CD14-positive monocyte (primary cell): Measurements from ENCODE around the gene EYA3. TPM values are rescaled to one million over a fixed set of nuclear protein-coding genes. Genes with fewer than 3 reads are reported as not detected.

Experiments
- DNase-seq, 3 donors: peaks; one replicate each; pipeline ENCODE4 v3.0.0-alpha.2; 2011 to 2022
- H2AFZ ChIP-seq: 2 replicates; pipeline ENCODE4 v1.6.0; 2012; ENCODE audit warnings: mild to moderate bottlenecking, low read depth, low read length, inconsistent platforms; ENCODE audit not compliant: insufficient read depth, poor library complexity, severe bottlenecking
- H3K27ac ChIP-seq, 2 donors: 1 replicate in 1 of 2; 2 replicates in 1 of 2; pipeline ENCODE4 v1.5.1; 2012 to 2013; ENCODE audit warnings: low read length in 2 of 2, control low read depth in 1 of 2, inconsistent platforms in 1 of 2, low read depth in 1 of 2, mild to moderate bottlenecking in 1 of 2
- H3K27me3 ChIP-seq, 2 donors: one replicate each; pipeline versions ENCODE4 v1.6.0 to v1.6.1; 2011 to 2013; ENCODE audit warnings: low read length in 2 of 2; ENCODE audit not compliant: control insufficient read depth in 2 of 2, insufficient read depth in 2 of 2
- H3K36me3 ChIP-seq, 2 donors: replicated peaks in 1 of 2; 1 replicate in 1 of 2; 2 replicates in 1 of 2; pipeline versions ENCODE4 v1.5.1 to v1.6.1; 2012 to 2013; ENCODE audit warnings: low read length in 2 of 2, control low read depth in 1 of 2, inconsistent platforms in 1 of 2, mild to moderate bottlenecking in 1 of 2; ENCODE audit not compliant: insufficient read depth in 2 of 2, control insufficient read depth in 1 of 2
- H3K4me1 ChIP-seq, 2 donors: 1 replicate in 1 of 2; 2 replicates in 1 of 2; pipeline versions ENCODE4 v1.5.1 to v1.6.1; 2012 to 2013; ENCODE audit warnings: low read length in 2 of 2, control low read depth in 1 of 2, inconsistent platforms in 1 of 2, mild to moderate bottlenecking in 1 of 2, moderate library complexity in 1 of 2; ENCODE audit not compliant: insufficient read depth in 2 of 2, control insufficient read depth in 1 of 2
- H3K4me2 ChIP-seq: replicated peaks from 2 replicates; pipeline ENCODE3; 2012; ENCODE audit warnings: low read length, moderate library complexity, mild to moderate bottlenecking; ENCODE audit not compliant: poor library complexity, severe bottlenecking; ENCODE audit errors: extremely low read depth
- H3K4me3 ChIP-seq, 3 experiments: fragments of 200-600 bp in 1 of 3; sonication (generic) in 1 of 3; replicated peaks in 1 of 3; 1 replicate in 2 of 3; 2 replicates in 1 of 3; pipeline ENCODE4 v1.5.1; 2011 to 2013; ENCODE audit warnings: low read length in 3 of 3, mild to moderate bottlenecking in 3 of 3, control low read depth in 2 of 3, low read depth in 2 of 3, inconsistent platforms in 1 of 3, moderate library complexity in 1 of 3
- H3K79me2 ChIP-seq: 2 replicates; pipeline ENCODE4 v1.6.0; 2012; ENCODE audit warnings: mild to moderate bottlenecking, control low read depth, inconsistent platforms, low read length, moderate library complexity; ENCODE audit not compliant: insufficient read depth
- H3K9ac ChIP-seq: 2 replicates; pipeline ENCODE4 v1.6.0; 2017; ENCODE audit warnings: low read length, mild to moderate bottlenecking; ENCODE audit not compliant: insufficient read depth, poor library complexity, severe bottlenecking
- H3K9me3 ChIP-seq, 2 donors: replicated peaks in 1 of 2; 1 replicate in 1 of 2; 2 replicates in 1 of 2; pipeline versions ENCODE4 v1.5.1 to v1.6.1; 2012 to 2013; ENCODE audit warnings: low read length in 2 of 2, control low read depth in 1 of 2; ENCODE audit not compliant: control insufficient read depth in 1 of 2, insufficient read depth in 1 of 2
- H4K20me1 ChIP-seq: 2 replicates; pipeline ENCODE4 v1.6.0; 2012; ENCODE audit warnings: mild to moderate bottlenecking, low read length, control low read depth, moderate library complexity; ENCODE audit not compliant: insufficient read depth
- H3K27ac Mint-ChIP-seq, 7 donors: one replicate each; pipeline ENCODE4 v1.8.0; 2020; ENCODE audit warnings: mild to moderate bottlenecking in 7 of 7, mixed read lengths in 7 of 7, moderate library complexity in 6 of 7, inconsistent platforms in 2 of 7
- H3K27me3 Mint-ChIP-seq, 3 donors: one replicate each; pipeline ENCODE4 v1.8.0; 2021 to 2022; ENCODE audit warnings: low read depth in 3 of 3, mild to moderate bottlenecking in 3 of 3, mixed read lengths in 3 of 3, moderate library complexity in 3 of 3, inconsistent platforms in 1 of 3
- H3K36me3 Mint-ChIP-seq, 2 donors: one replicate each; pipeline ENCODE4 v1.8.0; 2020; ENCODE audit warnings: mixed read lengths in 2 of 2, inconsistent platforms in 1 of 2, mild to moderate bottlenecking in 1 of 2
- H3K4me1 Mint-ChIP-seq: one replicate; pipeline ENCODE4 v1.8.0; 2020; ENCODE audit warnings: mild to moderate bottlenecking, mixed read lengths
- H3K4me3 Mint-ChIP-seq, 2 donors: one replicate each; pipeline ENCODE4 v1.8.0; 2020; ENCODE audit warnings: mild to moderate bottlenecking in 2 of 2, mixed read lengths in 2 of 2, moderate library complexity in 1 of 2
- H3K9me3 Mint-ChIP-seq, 7 donors: one replicate each; pipeline ENCODE4 v1.8.0; 2020 to 2022; ENCODE audit warnings: mixed read lengths in 7 of 7, mild to moderate bottlenecking in 6 of 7, moderate library complexity in 6 of 7, inconsistent platforms in 2 of 7
- WGBS: methylation state at CpG from one replicate; pipeline ENCODE4 v1.1.5; 2013; ENCODE audit warnings: missing lambda C conversion rate; ENCODE audit not compliant: insufficient coverage; 5-methylcytosine and 5-hydroxymethylcytosine counted together
- intact Hi-C, 2 donors: fragments of 100-400 bp; cut with micrococcal nuclease; formaldehyde crosslinking; loops; one replicate each; pipeline versions ENCODE4 v1.15.0 to v1.15.1; 2023
- polyA plus RNA-seq, 3 donors: library from polyadenylated mRNA; depleted of rRNA in 1 of 3; unstranded in 2 of 3; stranded (reverse) in 1 of 3; fragments of 300-500 nt in 2 of 3; fragments of >200 nt in 1 of 3; fragmentation: Illumina TruSeq in 2 of 3; gene quantifications; 1 replicate in 2 of 3; 2 replicates in 1 of 3; pipeline ENCODE4 v1.2.3, GENCODE V29; 2012 to 2021
- TF ChIP-seq, protein P1 (sequence below): fragments of 200-600 bp; IDR thresholded peaks from one replicate; pipeline ENCODE4 v1.8.0; 2022; ENCODE audit warnings: antibody characterized with exemption, mild to moderate bottlenecking

EYA3 gene
- polyA plus RNA-seq, 3 donors: 3.3 to 21.1 (median 3.7) TPM

GRCh38 chr1:27957655-27958054 is 130.8 kb downstream of the EYA3 start:
- H3K4me3 ChIP-seq: no peak overlapping the region
- no peak overlapping the region for H3K27ac Mint-ChIP-seq
- peaks cover under 1 to 2% of the 10 kb centered on the region in 2 donors for H3K36me3 Mint-ChIP-seq
- intact Hi-C loops: no loop called here
- WGBS: no CpG with 5 or more reads among the region's 5 CpGs
- H3K4me3 Mint-ChIP-seq: no peak overlapping the region
- H3K4me1 ChIP-seq: peaks cover 30 to 36% of the 10 kb centered on the region in 2 donors
- DNase-seq: no peak
- H3K9ac ChIP-seq: no peak overlapping the region
- peaks cover 32% of the 10 kb centered on the region for H3K4me1 Mint-ChIP-seq
- no peak overlapping the region for H2AFZ ChIP-seq
- no peak overlapping the region for H3K27ac ChIP-seq
- no peaks in the 10 kb centered on the region for H3K36me3 ChIP-seq
- H3K27me3 ChIP-seq: no peaks in the 10 kb centered on the region
- H4K20me1 ChIP-seq: peaks cover 16% of the 10 kb centered on the region
- no peak overlapping the region for H3K4me2 ChIP-seq
- H3K9me3 Mint-ChIP-seq: peaks cover 0 to 3% (median 0%) of the 10 kb centered on the region in 7 donors
- no peaks in the 10 kb centered on the region for H3K9me3 ChIP-seq
- H3K79me2 ChIP-seq: peaks cover 25% of the 10 kb centered on the region
- TF ChIP-seq, protein P1, sequence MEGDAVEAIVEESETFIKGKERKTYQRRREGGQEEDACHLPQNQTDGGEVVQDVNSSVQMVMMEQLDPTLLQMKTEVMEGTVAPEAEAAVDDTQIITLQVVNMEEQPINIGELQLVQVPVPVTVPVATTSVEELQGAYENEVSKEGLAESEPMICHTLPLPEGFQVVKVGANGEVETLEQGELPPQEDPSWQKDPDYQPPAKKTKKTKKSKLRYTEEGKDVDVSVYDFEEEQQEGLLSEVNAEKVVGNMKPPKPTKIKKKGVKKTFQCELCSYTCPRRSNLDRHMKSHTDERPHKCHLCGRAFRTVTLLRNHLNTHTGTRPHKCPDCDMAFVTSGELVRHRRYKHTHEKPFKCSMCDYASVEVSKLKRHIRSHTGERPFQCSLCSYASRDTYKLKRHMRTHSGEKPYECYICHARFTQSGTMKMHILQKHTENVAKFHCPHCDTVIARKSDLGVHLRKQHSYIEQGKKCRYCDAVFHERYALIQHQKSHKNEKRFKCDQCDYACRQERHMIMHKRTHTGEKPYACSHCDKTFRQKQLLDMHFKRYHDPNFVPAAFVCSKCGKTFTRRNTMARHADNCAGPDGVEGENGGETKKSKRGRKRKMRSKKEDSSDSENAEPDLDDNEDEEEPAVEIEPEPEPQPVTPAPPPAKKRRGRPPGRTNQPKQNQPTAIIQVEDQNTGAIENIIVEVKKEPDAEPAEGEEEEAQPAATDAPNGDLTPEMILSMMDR: no peak
- peaks cover 1 to 3% (median 2%) of the 10 kb centered on the region in 3 donors for H3K27me3 Mint-ChIP-seq

DNA sequence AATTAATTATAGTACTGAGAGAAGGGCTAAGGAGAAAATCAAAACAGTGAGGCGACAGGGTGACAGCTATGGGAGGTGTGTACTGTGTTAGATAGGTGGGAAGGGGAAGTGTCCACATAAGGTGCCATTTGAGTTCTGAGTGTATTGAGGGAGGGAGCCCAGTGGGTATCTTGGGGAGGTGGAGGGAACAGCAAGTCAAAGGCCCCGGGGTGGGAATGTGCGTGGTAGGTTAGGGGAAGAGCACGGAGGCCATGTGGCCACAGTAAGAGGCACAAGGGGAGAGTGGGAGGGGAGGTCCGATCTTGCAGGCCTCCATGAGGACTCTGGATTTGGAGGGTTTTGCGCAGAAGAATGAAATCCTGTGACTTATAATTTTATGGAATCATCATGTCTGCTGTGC is 131.6 kb downstream of the EYA3 start:
- Histone ChIP-seq H3K36me3 (no peaks in the 10 kb centered on the region), H3K79me2 (peaks cover 16% of the 10 kb centered on the region), H3K27me3 (no peaks in the 10 kb centered on the region), H3K9ac (no peak overlapping the region), H4K20me1 (peaks cover 11% of the 10 kb centered on the region), H3K4me2 (no peak overlapping the region), H2AFZ (no peak overlapping the region), H3K9me3 (no peaks in the 10 kb centered on the region), H3K4me3 (no peak overlapping the region), H3K4me1 (peaks cover 30 to 33% of the 10 kb centered on the region in 2 donors), H3K27ac (no peak overlapping the region)
- Mint-ChIP-seq H3K4me3 (no peak overlapping the region), H3K36me3 (no peaks in the 10 kb centered on the region), H3K4me1 (peaks cover 27% of the 10 kb centered on the region), H3K27me3 (peaks cover 0 to 3% (median 2%) of the 10 kb centered on the region in 3 donors), H3K9me3 (peaks cover 0 to 3% (median 0%) of the 10 kb centered on the region in 7 donors), H3K27ac (peak overlapping the region in 1 of 7 donors; percentile 26)
- DNase-seq: no peak
- TF ChIP-seq, protein P1: no peak
- 83% methylated on average over 6 of the region's 6 CpGs for WGBS
- intact Hi-C loops: no loop called here
